Fibroblast of lung (primary cell): Measurements from ENCODE around the gene AIFM1.

ENCODE experiments used
- EZH2 ChIP-seq: IDR thresholded peaks from 2 replicates; pipeline ENCODE4 v1.5.1; 2012; ENCODE audit warnings: low read length, control low read depth, mild to moderate bottlenecking; ENCODE audit errors: missing control alignments
- TF ChIP-seq, protein P1 (sequence below), 2 donors: IDR thresholded peaks in 1 of 2; conservative IDR thresholded peaks in 1 of 2; 1 replicate in 1 of 2; 2 replicates in 1 of 2; pipeline ENCODE4 v1.5.1; 2011 to 2012; ENCODE audit warnings: low read length in 2 of 2, control low read depth in 1 of 2, inconsistent platforms in 1 of 2, low read depth in 1 of 2, mild to moderate bottlenecking in 1 of 2

DNA sequence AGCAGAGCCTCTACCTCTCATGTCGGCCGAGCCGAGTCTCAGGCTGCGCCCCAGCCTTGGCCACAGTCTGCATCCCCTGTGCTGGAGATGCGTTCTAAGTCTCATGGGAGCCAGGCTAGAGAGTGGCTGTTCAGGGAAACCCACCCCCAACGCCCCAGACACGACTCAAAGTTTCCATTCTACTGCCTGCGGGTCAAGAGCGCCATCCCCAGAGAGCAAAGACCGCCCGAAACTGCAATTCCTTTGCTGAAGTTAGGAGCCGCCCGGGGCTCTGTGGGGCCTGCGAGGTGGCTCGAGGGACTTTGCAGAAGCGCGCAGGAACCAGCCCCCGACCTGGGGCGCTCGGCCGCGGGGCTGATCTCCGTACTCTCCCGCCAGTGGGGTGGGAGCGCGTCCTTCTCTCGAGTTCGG is 45.3 kb downstream of the AIFM1 start:
- no peak for TF ChIP-seq EZH2
- TF ChIP-seq, protein P1, sequence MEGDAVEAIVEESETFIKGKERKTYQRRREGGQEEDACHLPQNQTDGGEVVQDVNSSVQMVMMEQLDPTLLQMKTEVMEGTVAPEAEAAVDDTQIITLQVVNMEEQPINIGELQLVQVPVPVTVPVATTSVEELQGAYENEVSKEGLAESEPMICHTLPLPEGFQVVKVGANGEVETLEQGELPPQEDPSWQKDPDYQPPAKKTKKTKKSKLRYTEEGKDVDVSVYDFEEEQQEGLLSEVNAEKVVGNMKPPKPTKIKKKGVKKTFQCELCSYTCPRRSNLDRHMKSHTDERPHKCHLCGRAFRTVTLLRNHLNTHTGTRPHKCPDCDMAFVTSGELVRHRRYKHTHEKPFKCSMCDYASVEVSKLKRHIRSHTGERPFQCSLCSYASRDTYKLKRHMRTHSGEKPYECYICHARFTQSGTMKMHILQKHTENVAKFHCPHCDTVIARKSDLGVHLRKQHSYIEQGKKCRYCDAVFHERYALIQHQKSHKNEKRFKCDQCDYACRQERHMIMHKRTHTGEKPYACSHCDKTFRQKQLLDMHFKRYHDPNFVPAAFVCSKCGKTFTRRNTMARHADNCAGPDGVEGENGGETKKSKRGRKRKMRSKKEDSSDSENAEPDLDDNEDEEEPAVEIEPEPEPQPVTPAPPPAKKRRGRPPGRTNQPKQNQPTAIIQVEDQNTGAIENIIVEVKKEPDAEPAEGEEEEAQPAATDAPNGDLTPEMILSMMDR (conservative IDR thresholded peaks at IDR 0.05 in 1 of 2, IDR thresholded peaks at IDR 0.05 in 1 of 2; ENCODE audit: low read depth in 1 of 2, low read length in 2 of 2): no peak
